Right hindlimb (tissue), 1 donor: ENCODE data around the gene B4GALT5.
"Not testable (repeated sequence)": the region's sequence is repeated elsewhere in the genome, so short reads cannot be mapped to it uniquely, and the experiment has no call there.

Source experiments
- DNase-seq: peaks from one replicate; pipeline ENCODE4 v3.0.0-alpha.2; 2018

The B4GALT5 gene

GRCh38 chr20:49677777-49678758 is 35.6 kb downstream of the B4GALT5 start:
- no peak for DNase-seq

- no peak for DNase-seq
These were observed 36.9 kb downstream of the B4GALT5 start for GRCh38 chr20:49676581-49677291.

GRCh38 chr20:49675368-49676151 is 38.1 kb downstream of the B4GALT5 start:
- DNase-seq, result no peak

- DNase-seq, result no peak
These were observed 39.0 kb downstream of the B4GALT5 start for GRCh38 chr20:49674383-49675352.

- no peak for DNase-seq
These were observed 41.5 kb downstream of the B4GALT5 start for GRCh38 chr20:49672096-49672664.

- DNase-seq, result no peak
These were observed 42.2 kb downstream of the B4GALT5 start for GRCh38 chr20:49671433-49671832.

- no peak for DNase-seq
These were observed 44.0 kb downstream of the B4GALT5 start for GRCh38 chr20:49669601-49670189.

- not testable (repeated sequence) for DNase-seq
These were observed 44.8 kb downstream of the B4GALT5 start for GRCh38 chr20:49668878-49669195.

GRCh38 chr20:49668181-49668877 is 45.3 kb downstream of the B4GALT5 start:
- no peak for DNase-seq

- DNase-seq, result no peak
These were observed 46.8 kb downstream of the B4GALT5 start for GRCh38 chr20:49666911-49667310.

- DNase-seq, result no peak
These were observed 47.9 kb downstream of the B4GALT5 start for GRCh38 chr20:49665796-49666195.

- no peak for DNase-seq
These were observed 48.9 kb downstream of the B4GALT5 start for GRCh38 chr20:49664612-49665313.

GRCh38 chr20:49663112-49663511 is 50.6 kb downstream of the B4GALT5 start:
- no peak for DNase-seq

GRCh38 chr20:49661560-49662329 is 51.9 kb downstream of the B4GALT5 start:
- DNase-seq, result no peak

GRCh38 chr20:49660912-49661311 is 52.8 kb downstream of the B4GALT5 start:
- DNase-seq, result no peak

GRCh38 chr20:49659056-49659455 is 54.6 kb downstream of the B4GALT5 start:
- no peak for DNase-seq

GRCh38 chr20:49658508-49658907 is 55.2 kb downstream of the B4GALT5 start:
- DNase-seq, result no peak

GRCh38 chr20:49657118-49657901 is 56.4 kb downstream of the B4GALT5 start:
- peak; percentile 49 for DNase-seq
